Liver (tissue), 2 donors: ENCODE data around the gene VIPR2.

Source experiments
- YY1 ChIP-seq: IDR thresholded peaks from 2 replicates; pipeline ENCODE4 v1.6.1; 2016; ENCODE audit warnings: antibody characterized with exemption, mild to moderate bottlenecking
- TF ChIP-seq, protein P1 (sequence below): fragments of 150-350 bp; IDR thresholded peaks from 2 replicates; pipeline ENCODE4 v1.5.1; 2017; ENCODE audit warnings: improper control_type of control experiment, low read depth, low read length; ENCODE audit not compliant: missing input control
- donor health status: healthy.

DNA sequence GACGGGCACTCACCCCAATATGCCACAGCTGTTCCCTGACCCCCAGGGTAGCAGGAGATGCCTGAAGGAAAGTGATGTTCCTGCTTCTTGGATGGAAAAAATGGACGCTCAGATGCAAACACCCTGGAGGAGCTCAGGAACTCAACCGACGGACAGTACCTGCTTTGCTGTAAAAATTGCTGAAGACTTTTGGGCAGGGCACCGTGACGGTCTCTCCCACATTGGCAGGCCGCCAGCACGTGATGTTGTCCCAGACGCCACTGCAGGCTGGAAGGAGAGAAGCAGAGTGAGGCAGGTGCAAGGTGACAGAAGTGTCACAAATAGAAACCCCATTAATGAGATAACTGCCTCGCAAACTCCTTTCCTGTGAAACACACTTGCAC is 35.0 kb downstream of the VIPR2 start:
- TF ChIP-seq, protein P1, sequence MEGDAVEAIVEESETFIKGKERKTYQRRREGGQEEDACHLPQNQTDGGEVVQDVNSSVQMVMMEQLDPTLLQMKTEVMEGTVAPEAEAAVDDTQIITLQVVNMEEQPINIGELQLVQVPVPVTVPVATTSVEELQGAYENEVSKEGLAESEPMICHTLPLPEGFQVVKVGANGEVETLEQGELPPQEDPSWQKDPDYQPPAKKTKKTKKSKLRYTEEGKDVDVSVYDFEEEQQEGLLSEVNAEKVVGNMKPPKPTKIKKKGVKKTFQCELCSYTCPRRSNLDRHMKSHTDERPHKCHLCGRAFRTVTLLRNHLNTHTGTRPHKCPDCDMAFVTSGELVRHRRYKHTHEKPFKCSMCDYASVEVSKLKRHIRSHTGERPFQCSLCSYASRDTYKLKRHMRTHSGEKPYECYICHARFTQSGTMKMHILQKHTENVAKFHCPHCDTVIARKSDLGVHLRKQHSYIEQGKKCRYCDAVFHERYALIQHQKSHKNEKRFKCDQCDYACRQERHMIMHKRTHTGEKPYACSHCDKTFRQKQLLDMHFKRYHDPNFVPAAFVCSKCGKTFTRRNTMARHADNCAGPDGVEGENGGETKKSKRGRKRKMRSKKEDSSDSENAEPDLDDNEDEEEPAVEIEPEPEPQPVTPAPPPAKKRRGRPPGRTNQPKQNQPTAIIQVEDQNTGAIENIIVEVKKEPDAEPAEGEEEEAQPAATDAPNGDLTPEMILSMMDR = no peak
- no peak for TF ChIP-seq YY1
